Measurements from ENCODE around the gene SLC4A5.

SLC4A5 gene, protein sequence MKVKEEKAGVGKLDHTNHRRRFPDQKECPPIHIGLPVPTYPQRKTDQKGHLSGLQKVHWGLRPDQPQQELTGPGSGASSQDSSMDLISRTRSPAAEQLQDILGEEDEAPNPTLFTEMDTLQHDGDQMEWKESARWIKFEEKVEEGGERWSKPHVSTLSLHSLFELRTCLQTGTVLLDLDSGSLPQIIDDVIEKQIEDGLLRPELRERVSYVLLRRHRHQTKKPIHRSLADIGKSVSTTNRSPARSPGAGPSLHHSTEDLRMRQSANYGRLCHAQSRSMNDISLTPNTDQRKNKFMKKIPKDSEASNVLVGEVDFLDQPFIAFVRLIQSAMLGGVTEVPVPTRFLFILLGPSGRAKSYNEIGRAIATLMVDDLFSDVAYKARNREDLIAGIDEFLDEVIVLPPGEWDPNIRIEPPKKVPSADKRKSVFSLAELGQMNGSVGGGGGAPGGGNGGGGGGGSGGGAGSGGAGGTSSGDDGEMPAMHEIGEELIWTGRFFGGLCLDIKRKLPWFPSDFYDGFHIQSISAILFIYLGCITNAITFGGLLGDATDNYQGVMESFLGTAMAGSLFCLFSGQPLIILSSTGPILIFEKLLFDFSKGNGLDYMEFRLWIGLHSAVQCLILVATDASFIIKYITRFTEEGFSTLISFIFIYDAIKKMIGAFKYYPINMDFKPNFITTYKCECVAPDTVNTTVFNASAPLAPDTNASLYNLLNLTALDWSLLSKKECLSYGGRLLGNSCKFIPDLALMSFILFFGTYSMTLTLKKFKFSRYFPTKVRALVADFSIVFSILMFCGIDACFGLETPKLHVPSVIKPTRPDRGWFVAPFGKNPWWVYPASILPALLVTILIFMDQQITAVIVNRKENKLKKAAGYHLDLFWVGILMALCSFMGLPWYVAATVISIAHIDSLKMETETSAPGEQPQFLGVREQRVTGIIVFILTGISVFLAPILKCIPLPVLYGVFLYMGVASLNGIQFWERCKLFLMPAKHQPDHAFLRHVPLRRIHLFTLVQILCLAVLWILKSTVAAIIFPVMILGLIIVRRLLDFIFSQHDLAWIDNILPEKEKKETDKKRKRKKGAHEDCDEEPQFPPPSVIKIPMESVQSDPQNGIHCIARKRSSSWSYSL

DNA sequence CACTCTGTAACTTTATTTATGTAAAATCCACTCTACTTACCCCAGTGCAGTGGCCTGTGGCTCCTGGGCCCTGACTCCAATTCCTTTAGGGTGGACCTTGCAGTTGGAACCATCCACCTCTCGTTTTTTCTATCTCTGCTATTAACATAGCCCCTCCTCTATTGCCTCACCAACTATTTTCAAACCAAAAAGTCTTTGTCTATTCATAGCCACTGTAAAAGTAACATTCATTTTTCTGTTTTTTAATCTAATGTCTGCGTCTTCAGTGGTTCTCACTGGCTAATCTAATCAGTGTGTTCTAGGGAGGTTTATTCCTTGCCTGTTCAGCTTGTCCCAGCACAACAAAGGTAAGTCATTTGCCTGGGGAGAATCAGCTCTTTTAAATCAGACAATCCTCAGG lies at the start of gene SLC4A5:
TSS of gene SLC4A5 (minus strand) at position 101 of the 400 bp plus-strand sequence. CDS start 28,393 bp downstream, outside the sequence.
- DNase-seq (ENCODE audit: low read depth), result no peak

DNA sequence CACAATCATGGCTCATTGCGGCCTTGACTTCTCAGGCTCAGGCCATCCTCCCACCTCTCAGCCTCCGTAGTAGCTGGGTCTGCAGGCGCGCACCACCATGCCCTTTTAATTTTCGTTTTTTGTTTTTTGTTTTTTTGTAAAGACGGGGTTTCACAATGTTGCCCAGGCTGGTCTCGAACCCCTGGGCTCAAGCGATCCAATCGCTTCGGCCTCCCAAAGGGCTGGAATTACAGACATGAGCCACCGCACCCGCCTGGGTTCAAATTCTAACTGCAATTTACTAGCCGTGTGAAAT lies 49.2 kb upstream of the SLC4A5 start:
- DNase-seq (ENCODE audit: low read depth), result no peak

DNA sequence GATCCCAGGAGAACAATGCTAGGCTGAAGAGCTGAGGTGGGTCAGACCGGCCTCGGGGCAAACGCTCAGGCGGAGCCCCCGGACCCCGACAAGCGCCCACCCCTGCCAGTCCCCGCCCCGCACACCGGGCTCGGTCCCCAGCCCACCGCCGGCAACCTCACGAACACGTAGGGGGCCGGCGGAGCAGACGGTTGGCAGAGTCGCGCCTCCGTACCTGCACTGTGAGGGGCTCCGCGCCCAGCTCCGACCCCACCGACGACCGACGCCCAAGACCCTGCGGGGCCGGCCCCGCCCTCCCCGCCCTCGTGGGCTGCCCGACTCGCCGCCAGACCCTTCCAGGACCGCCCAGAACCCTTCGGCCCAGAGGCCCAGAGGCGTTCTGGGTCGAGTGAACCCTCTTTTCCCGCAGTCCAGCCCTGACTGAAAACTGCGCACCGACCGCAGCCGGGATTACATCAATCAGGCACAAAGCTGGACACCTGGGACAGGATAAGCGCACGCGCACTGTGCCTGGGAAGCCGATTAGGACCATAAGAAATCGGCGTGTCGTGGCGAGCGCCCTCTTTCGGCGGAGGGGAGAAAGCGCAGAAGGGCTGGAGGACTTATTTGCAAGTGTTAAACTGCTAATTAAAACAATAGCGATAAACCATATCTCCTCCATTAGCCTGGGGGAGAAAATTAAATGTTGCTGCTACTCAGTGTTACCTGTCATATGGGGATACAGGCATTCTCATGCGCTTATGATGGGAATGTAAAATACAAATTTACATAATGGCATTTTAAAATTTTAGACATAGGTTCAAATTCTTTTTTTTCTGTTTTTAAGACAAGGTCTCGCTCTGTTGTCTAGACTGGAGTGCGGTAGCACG lies 48.6 kb upstream of the SLC4A5 start:
- peak; percentile 92 for DNase-seq (ENCODE audit: low read depth)

DNA sequence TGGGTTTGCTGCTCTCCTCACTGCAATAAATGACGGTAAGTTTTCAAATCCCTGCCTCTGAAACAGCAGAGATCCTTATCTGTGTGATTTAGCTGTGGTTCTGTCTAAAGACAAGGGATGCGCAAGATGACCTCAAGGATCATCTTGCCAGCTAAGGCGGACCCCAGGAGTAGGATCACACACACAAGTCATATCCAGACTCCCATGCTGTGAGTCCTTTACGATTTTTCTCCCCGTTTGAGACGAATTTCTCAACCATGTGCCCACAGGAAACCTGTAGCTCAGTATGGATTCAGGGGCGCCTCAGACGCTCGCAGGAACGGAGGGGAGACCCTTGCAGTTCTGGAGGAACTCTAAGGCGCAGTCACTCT lies 48.0 kb upstream of the SLC4A5 start:
- no peak for DNase-seq (ENCODE audit: low read depth)

DNA sequence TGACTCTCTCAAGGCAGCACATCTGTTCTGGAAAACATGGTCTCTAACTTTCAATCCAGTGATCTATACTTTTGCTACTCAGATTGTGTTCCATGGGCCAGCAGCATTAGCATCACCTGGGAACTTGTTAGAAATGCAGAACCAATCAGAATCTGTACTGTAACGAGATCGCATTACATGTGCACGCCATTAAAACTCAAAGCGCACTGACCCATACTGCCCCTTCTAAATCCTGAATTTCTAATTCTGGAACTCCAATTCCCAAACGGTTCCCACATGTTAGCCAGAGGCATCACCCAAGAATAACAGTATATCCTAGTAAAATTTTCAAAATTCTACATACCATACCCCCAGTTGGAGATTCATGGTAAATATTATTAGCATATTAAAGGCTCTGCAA lies 47.4 kb upstream of the SLC4A5 start:
- DNase-seq (ENCODE audit: low read depth), result no peak

DNA sequence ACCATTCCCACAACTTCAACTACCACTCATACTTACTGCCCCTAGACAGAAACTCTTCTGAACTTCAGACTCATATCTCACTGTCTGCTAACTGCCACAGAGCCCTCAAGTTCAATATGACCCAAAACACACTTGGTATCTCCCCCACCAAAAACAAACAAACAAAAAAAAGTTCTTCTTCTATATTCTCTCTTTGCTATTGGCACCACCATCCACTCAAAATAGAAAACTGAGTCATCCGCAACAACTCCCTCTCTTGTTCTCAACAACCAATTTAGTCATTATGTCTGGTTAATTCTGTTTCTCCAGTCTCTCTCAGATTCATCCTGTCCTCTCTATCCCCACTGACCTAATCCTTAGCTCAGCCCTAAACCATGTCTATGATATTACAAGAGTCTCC lies 44.1 kb upstream of the SLC4A5 start:
- no peak for DNase-seq (ENCODE audit: low read depth)

DNA sequence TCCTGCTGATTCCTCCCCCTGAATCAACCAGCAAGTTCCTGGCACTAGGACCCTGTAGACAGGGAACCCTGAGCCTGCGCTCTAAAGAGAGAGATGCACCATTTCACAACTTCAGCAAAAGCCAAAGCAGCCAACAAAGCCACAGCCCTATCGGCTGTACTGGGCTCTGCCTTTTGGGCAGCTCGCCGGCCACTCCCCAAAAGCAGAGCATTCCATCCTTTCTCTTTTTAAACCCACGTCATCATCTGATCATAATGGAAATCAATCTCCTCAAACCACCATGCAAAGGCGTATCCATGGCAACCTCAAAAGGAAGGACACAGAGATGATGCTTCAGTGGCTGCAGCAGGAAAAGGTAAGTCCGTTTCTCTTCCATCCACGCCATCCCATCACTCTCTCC lies 42.2 kb upstream of the SLC4A5 start:
- DNase-seq (ENCODE audit: low read depth), result no peak

DNA sequence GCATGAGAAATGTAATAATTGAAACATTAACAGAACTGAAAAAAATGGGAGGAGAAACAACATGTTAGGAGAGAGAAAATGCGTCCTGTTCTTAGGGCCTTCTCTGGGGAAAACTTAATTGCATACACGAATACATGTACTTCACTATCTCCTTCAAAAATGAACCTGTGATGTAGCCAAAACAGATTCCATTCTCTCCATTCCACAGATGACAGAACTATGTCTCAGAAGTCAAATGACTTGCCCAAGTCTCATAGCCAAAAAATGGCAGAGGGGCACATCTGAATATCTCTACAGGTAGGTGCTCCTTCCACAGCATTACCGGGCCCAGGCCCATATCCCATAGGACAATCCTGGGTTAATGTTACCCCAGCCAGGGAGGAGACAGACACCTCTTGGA lies 40.8 kb upstream of the SLC4A5 start:
- no peak for DNase-seq (ENCODE audit: low read depth)

DNA sequence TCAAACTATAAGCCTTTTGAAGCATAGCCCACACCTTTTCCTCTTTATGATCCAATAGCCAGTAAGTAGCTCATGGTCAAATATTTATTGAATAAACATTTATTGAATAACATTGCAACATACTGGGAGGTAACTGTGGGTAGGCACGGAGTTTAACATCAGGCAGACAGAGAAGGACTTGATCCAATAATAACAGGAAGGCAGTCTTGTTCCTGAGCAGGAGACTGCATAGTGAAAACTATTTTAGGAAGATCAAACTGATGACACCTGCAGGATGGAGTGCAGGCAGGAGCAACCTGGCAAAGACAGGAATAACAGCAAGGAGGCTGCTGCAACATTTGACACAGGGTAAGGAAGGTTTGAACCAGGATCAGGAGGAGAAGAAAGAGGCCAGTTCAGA lies 40.0 kb upstream of the SLC4A5 start:
- no peak for DNase-seq (ENCODE audit: low read depth)

DNA sequence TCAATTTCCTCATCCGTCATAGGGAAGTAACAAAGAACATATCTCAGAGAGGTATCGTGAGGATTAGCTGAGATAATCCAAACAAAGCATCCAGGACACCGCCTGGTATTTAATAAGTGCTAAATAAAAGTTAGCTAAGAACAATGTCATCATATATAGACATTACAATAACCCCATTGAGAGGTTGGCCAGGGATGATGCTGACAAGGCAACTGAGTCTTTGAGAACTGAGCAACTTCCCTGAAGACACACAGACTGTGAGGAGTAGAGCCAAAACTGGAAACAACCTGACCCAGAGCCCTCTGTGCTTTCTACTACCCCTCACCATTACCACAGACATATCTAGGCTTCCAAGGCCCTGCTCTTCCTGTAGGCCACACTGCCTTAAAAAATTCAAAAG lies 38.5 kb upstream of the SLC4A5 start:
- DNase-seq (ENCODE audit: low read depth), result no peak

DNA sequence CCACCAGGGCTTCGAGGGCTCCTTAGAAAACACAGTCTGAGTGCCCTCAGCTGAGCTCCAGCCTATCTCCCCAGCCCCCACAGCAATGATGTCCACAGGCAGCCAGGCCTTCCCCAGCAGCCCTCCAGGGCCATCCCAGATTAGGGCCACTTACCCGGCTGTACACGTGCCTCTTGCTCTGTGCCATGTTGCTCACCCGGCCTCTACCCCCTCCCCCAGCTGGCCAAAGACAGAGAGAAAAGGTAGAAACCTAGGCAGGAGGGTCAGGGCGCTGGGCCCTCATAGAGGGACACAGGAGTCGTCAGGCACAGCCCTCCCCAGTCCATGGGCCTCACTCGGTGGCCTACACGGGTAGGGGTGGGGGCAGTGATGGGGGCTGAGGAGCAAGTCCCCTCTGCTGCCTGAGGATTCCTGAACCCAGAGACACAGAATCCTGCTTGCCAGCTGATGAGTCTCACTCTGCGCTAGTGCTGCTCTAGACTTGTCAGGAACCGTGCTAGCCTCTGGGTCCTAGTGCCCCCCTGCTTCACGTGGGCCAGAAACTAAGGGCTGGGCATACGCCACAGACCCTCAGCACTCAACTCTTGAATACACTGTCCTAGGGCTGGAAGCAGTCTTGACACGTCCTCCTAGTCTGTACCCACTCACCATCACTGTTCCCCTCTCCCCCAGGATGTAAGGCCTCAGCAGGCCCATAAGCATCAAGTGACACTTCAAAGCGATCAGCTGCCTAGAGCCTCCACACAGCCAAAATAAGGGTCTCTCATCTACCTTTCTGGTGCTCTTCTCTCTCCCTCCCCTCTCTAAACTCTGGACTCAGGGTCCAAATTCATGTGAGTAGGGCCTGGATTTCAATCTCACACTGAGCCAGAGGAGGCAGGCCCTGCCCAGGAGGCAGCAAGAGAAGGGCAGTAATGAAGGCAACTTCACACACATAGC lies 36.9 kb upstream of the SLC4A5 start, which contains the start of gene DCTN1:
TSS of gene DCTN1 (minus strand) at position 461 of the 939 bp plus-strand sequence. CDS start at position 187, 274 bp downstream.
- no peak for DNase-seq (ENCODE audit: low read depth)

DNA sequence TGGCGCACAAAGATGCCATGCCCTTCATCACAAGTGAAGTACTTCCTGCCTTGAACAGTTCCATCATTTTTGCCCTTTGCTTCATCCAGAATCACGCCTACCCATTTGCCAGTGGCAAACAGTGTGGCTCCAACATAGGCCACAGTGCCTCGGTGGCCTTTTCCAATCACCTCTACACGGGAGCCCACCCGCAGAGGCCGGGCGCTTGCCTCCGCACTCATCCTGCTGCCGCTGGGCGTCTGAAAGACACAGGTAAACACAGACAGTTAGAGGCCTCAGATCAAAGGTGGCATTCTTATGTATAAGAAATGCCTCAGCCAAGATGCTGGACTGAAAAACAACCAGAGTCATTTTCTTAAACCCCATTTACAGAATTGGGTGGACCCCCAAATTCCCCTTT lies 34.8 kb upstream of the SLC4A5 start:
- no peak for DNase-seq (ENCODE audit: low read depth)

DNA sequence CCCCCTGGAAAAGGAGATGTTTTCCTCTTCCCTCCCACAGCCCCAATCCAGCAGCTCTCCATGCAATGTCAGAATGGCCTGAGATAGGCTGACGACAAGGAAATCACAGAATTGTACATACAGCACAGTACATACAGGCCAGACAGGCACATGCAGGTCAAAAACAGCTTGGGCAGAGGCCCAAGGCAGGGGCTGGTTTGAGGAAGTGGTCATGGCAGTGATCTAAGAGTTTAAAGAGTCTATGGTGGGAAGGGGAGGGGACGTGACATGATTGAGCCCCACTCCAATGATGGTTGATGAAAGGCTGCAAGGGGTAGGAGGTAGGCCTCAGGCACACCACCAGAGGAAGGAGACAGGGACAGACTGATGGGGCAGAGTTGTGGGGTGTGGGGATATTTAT lies 32.6 kb upstream of the SLC4A5 start:
- no peak for DNase-seq (ENCODE audit: low read depth)

DNA sequence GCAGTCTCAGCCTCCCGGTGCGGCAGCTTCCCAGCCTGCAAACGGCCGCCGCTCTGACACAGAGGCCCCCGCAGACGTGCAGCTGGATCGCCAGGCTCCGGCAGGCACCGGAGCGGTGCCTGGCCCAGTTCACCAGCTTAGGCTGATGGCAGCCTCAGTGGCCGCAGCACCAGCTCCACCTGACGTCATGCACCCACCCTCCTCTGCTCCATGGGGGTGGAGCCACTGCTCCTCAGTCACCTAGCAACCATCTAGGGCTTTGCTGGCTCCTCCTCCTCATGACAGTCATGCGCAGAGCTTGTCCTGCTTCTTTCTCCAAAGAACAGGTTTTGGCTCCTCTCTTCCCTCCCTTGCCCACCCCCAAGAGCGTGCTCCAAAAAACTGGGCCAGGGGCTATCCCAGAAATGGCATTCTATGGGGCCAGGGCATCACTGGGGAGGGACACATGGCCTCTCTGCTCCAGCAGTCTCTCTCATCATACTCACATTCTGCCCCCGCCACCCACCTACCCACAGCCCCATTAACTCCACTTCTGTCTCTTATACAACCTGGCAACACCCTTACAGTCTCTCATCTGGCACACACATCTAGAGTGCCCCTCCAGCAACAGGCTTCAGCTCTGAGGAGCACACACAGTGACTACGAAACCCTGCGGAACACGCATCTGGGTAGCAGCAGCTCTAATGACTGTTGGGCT lies 31.4 kb upstream of the SLC4A5 start:
- DNase-seq (ENCODE audit: low read depth), result no peak

DNA sequence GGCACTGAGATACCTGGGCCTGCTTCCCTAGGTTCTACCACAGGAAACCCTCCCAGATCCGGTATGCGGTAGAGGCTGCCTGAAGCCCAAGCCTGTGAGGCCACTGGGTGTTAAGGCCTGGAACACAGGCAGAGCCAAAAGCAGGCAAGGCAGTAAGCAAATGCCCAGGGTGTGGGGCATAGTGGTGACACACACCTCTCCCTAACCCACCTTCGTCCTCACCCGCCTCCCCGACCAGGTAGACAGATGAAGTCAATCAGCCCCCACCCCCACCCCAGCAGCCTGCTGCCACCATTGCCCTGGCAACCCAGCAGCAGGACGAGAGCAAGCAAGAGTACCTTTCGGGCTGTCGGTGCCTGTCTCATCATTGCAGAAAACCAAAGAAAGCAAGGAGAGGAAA lies 30.8 kb upstream of the SLC4A5 start:
- no peak for DNase-seq (ENCODE audit: low read depth)

DNA sequence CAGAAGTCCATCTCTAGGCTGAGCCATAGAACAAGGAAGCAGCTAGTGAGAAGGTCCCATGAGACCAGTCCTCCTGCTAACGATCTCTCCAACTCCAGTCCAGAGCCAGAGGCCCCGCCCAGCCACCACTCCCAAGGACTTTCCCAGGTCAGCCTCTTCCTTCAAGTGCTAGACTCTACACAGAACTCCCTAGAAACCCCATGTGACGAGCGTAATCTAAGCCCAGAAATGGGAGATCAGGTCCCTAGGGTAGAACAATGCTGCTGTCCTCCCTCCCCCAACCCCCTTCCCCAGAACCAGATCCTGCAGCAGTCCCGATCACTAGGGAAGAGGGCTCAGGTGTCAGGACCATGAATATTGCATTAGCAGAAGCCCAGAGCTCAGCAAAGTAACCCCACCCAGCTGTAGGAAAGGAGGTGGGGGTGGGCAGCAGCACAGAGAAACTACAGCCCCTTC lies 30.0 kb upstream of the SLC4A5 start:
- no peak for DNase-seq (ENCODE audit: low read depth)

DNA sequence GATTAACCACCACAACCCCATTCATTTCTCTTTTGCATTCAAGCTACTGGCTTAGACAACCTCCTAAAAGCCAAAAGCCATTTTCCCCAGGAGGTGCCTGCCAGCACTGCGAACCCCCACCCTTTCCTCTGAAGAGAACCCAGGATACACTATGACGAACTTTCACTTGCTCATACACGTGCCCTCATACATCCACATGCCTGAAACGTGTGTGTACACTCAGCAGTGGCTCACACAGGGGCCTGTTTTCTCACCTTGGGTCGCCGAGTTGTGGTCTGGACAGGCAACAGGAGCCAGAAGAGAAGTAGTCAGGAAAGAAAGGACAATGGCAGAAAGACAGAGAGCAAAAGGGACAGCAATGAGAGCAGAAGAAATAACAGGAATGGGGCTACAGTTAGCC lies 29.5 kb upstream of the SLC4A5 start:
- DNase-seq (ENCODE audit: low read depth), result no peak

DNA sequence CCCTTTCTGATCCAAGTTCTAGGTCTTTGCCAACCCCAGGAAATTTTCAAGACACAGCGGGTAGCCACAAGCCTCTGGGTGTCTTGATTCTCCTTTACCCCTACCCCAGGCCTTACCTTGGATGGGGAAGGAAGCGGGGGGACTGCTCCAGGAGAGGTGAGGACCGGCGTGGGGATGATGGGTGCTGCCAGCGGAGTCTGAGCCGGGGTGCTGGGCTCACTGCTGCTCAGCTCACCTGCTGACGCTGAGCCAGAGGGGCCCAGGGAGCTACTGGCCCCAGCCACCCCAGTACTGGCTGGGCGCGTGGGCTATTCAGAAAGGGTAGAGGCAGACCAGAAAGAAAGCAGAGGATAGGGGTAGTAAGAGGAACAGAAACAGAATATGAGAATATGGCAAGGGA lies 28.2 kb upstream of the SLC4A5 start:
- no peak for DNase-seq (ENCODE audit: low read depth)

DNA sequence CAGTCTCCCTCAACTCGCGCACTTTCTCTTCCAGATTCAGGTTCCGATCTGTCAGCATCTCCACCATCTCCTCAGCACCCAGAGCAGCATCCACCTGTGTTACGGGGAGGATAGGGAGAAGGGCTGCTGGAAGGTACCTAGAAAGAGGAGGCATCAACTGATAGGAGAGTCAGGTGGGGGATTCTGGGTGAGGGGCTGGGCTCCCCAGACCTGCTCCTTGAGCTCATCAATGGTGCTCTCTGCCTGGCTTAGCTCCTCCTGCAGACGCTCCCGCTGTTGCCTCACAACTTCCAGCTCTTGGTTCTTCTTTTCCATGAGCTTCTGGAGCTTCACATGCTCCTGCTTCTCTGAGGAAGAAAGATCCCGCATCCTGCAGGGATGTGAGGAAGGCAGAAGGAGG lies 26.8 kb upstream of the SLC4A5 start:
- DNase-seq (ENCODE audit: low read depth), result no peak

DNA sequence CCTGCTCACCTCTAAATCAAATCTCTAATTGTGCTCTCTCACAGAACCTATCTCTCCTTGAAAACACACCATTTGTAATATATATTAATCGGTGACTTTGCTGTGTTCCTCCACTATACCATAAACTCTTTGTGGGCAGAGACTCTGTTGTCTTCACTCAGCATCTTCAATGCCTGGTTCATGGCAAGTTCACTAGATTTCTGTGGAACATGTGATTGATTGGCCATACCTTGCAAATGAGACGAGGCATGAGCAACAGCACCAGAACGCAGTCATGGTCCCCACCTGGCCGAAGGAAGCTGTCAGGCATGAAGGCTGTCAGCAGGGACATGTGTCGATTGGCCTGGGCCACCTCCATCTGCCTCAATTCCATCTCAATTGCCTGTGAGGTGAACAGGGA lies 25.3 kb upstream of the SLC4A5 start:
- no peak for DNase-seq (ENCODE audit: low read depth)

All from activated T-cell treated with anti-CD3 and anti-CD28 coated beads for 48 hours (primary cell).